OCI-LY3 (cell line): Measurements from ENCODE around the gene ME3.
"Not testable (repeated sequence)": the region's sequence is repeated elsewhere in the genome, so short reads cannot be mapped to it uniquely, and the experiment has no call there.

Source experiments
- H2AFZ ChIP-seq: fragments of 200-600, 300-600 bp; shearing (Covaris generic); 2 replicates; pipeline ENCODE4 v1.6.0; 2014; ENCODE audit warnings: antibody characterized with exemption, low read depth, low read length
- H3K27ac ChIP-seq: fragments of 200-600, 300-600 bp; sonication (generic); 2 replicates; pipeline ENCODE4 v1.5.1; 2014; ENCODE audit warnings: mild to moderate bottlenecking, low read length, moderate library complexity, mixed read lengths
- H3K27me3 ChIP-seq: fragments of 200-600, 300-600 bp; sonication (generic); 2 replicates; pipeline ENCODE4 v1.6.1; 2014; ENCODE audit warnings: low read depth, low read length, mixed read lengths
- H3K36me3 ChIP-seq: fragments of 200-600, 300-600 bp; sonication (generic); replicated peaks from 2 replicates; pipeline ENCODE3; 2014; ENCODE audit warnings: low read depth, low read length, mixed read lengths
- H3K4me1 ChIP-seq: fragments of 300-600, 200-600 bp; sonication (generic); 2 replicates; pipeline ENCODE4 v1.6.1; 2014; ENCODE audit warnings: low read length, mixed read lengths
- H3K4me2 ChIP-seq: fragments of 200-600, 300-600 bp; sonication (generic); 2 replicates; pipeline ENCODE4 v1.6.1; 2014; ENCODE audit warnings: low read length, mixed read lengths
- H3K4me3 ChIP-seq: fragments of 300-600, 200-600 bp; sonication (generic); 2 replicates; pipeline ENCODE4 v1.5.1; 2014; ENCODE audit warnings: antibody characterized with exemption, mild to moderate bottlenecking, low read length, moderate library complexity
- H3K79me2 ChIP-seq: fragments of 300-600, 200-600 bp; shearing (Covaris generic); 2 replicates; pipeline ENCODE4 v1.6.1; 2014; ENCODE audit warnings: mild to moderate bottlenecking, low read length, mixed read lengths
- H3K9ac ChIP-seq: fragments of 300-600, 200-600 bp; shearing (Covaris generic); 2 replicates; pipeline ENCODE4 v1.6.0; 2014; ENCODE audit warnings: mild to moderate bottlenecking, low read length, moderate library complexity
- H3K9me3 ChIP-seq: fragments of 200-600, 300-600 bp; shearing (Covaris generic); 2 replicates; pipeline ENCODE4 v1.6.1; 2014; ENCODE audit warnings: low read length, mixed read lengths; ENCODE audit not compliant: insufficient read depth
- H4K20me1 ChIP-seq: fragments of 200-600, 300-600 bp; sonication (generic); 2 replicates; pipeline ENCODE4 v1.6.1; 2016; ENCODE audit warnings: low read length, mixed read lengths; ENCODE audit not compliant: insufficient read depth
- EZH2phosphoT487 ChIP-seq: fragments of 200-600 bp; shearing (Covaris generic); IDR thresholded peaks from 2 replicates; pipeline ENCODE4 v1.6.1; 2018; ENCODE audit warnings: antibody characterized with exemption, mixed run types, low read depth
- TF ChIP-seq, protein P1 (sequence below): fragments of 200-600, 300-600 bp; sonication (generic); IDR thresholded peaks from 2 replicates; pipeline ENCODE4 v1.5.1; 2014; ENCODE audit warnings: antibody characterized with exemption, low read length, low read depth

ME3 gene

GRCh38 chr11:86623736-86624135 is 48.7 kb downstream of the ME3 start:
- H3K4me3 ChIP-seq = no peak overlapping the region
- H3K9ac ChIP-seq = no peak overlapping the region
- H3K27ac ChIP-seq = no peak overlapping the region
- H3K36me3 ChIP-seq = peaks cover 5% of the 10 kb centered on the region
- H3K27me3 ChIP-seq = peaks cover 11% of the 10 kb centered on the region; the same call in 1 of the 2 replicates
- H3K79me2 ChIP-seq = no peaks in the 10 kb centered on the region
- peaks cover 13% of the 10 kb centered on the region; the same call in 1 of the 2 replicates for H3K9me3 ChIP-seq
- no peaks in the 10 kb centered on the region for H4K20me1 ChIP-seq
- H3K4me2 ChIP-seq = no peak overlapping the region
- TF ChIP-seq, protein P1, sequence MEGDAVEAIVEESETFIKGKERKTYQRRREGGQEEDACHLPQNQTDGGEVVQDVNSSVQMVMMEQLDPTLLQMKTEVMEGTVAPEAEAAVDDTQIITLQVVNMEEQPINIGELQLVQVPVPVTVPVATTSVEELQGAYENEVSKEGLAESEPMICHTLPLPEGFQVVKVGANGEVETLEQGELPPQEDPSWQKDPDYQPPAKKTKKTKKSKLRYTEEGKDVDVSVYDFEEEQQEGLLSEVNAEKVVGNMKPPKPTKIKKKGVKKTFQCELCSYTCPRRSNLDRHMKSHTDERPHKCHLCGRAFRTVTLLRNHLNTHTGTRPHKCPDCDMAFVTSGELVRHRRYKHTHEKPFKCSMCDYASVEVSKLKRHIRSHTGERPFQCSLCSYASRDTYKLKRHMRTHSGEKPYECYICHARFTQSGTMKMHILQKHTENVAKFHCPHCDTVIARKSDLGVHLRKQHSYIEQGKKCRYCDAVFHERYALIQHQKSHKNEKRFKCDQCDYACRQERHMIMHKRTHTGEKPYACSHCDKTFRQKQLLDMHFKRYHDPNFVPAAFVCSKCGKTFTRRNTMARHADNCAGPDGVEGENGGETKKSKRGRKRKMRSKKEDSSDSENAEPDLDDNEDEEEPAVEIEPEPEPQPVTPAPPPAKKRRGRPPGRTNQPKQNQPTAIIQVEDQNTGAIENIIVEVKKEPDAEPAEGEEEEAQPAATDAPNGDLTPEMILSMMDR = no peak
- no peak for TF ChIP-seq EZH2phosphoT487
- peaks cover 14% of the 10 kb centered on the region for H3K4me1 ChIP-seq
- no peak overlapping the region for H2AFZ ChIP-seq

DNA sequence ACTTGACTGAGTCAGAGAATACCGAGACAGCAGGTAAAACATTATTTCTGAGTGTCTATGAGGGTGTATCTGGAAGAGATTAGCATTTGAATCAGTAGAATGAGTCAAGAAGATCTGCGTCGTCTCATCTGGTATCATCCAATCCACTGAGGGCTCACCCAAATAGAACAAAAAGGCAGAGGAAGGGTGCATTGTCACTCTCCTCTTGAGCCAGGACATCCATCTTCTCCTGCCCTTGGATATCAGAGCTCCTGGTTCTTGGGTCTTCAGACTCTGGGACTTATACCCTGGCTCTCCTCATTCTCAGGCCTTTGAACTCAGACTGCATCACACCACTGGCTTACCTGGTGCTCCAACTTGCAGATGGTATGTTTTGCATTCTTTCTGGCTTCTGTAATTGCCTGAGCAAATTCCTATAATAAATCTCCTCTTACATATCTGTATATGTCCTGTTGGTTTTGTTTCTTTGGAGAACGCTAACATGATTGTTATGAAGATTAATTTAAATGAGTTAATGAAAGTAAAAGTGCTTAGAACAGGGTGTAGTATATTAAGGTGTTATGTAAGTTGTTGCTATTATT is 49.3 kb downstream of the ME3 start:
- peaks cover 14% of the 10 kb centered on the region for H3K4me1 ChIP-seq
- no peak overlapping the region for H3K9ac ChIP-seq
- no peak overlapping the region for H2AFZ ChIP-seq
- no peak overlapping the region for H3K27ac ChIP-seq
- no peak overlapping the region for H3K4me3 ChIP-seq
- H4K20me1 ChIP-seq = no peaks in the 10 kb centered on the region
- H3K36me3 ChIP-seq = peaks cover 5% of the 10 kb centered on the region
- H3K4me2 ChIP-seq = no peak overlapping the region
- TF ChIP-seq, protein P1 = no peak
- TF ChIP-seq EZH2phosphoT487 = no peak
- H3K27me3 ChIP-seq = peaks cover 11% of the 10 kb centered on the region; the same call in 1 of the 2 replicates
- H3K79me2 ChIP-seq = no peaks in the 10 kb centered on the region
- H3K9me3 ChIP-seq = peaks cover 13% of the 10 kb centered on the region; the same call in 1 of the 2 replicates

- no peaks in the 10 kb centered on the region for H4K20me1 ChIP-seq
- no peak overlapping the region for H3K27ac ChIP-seq
- no peak overlapping the region for H3K9ac ChIP-seq
- no peak overlapping the region for H2AFZ ChIP-seq
- H3K36me3 ChIP-seq = peaks cover 5% of the 10 kb centered on the region
- TF ChIP-seq EZH2phosphoT487 = no peak
- TF ChIP-seq, protein P1 = no peak
- no peaks in the 10 kb centered on the region for H3K79me2 ChIP-seq
- no peak overlapping the region for H3K4me3 ChIP-seq
- H3K4me1 ChIP-seq = peaks cover 14% of the 10 kb centered on the region
- H3K4me2 ChIP-seq = no peak overlapping the region
- peaks cover 11% of the 10 kb centered on the region; the same call in 1 of the 2 replicates for H3K27me3 ChIP-seq
- H3K9me3 ChIP-seq = peaks cover 17% of the 10 kb centered on the region; the same call in 1 of the 2 replicates
Measured at GRCh38 chr11:86621854-86622253, 50.6 kb downstream of the ME3 start.

DNA sequence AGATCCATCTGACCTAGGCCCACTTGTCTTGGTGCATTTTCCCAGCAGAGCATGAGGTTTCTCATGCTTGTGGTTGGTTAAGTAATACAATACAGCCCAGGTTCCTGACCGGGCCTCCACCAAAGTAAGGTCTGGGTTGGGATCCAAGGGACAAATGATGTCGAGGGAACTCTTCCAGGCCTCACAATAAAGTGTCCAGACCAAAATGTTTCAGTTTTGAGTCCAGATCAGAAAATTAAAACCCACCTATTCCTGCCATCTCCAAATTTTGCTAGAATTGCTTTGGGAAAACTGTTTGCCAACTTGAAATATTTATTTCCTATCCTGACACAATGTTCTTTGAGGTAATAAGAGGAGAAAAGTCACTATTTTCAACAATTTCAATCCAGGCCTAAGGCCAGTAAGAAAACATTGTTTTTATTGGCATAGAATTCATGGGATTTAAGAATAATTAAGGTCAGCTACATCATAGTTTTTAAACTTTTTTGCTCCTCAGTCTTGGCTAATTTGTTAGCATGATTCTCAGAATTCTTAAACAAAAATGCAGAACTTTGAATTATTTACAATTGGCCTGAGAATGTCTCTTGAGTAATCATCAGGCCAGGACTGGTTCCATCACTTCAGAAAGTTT is 51.4 kb downstream of the ME3 start:
- Histone ChIP-seq H3K4me1 (peaks cover 12% of the 10 kb centered on the region), H3K36me3 (peaks cover 5% of the 10 kb centered on the region), H4K20me1 (no peaks in the 10 kb centered on the region), H3K27me3 (peaks cover 11% of the 10 kb centered on the region; the same call in 1 of the 2 replicates), H3K27ac (no peak overlapping the region), H3K79me2 (no peaks in the 10 kb centered on the region), H3K9ac (no peak overlapping the region), H3K4me2 (no peak overlapping the region), H3K9me3 (peaks cover 17% of the 10 kb centered on the region; the same call in 1 of the 2 replicates), H2AFZ (no peak overlapping the region), H3K4me3 (no peak overlapping the region)
- no peak for TF ChIP-seq EZH2phosphoT487
- TF ChIP-seq, protein P1 = no peak

GRCh38 chr11:86619428-86619827 is 53.0 kb downstream of the ME3 start:
- H3K9me3 ChIP-seq = peaks cover 22% of the 10 kb centered on the region; the same call in 1 of the 2 replicates
- H3K4me2 ChIP-seq = not testable (repeated sequence)

More at GRCh38 chr11:86619428-86619827, 53.0 kb downstream of the ME3 start:
- not testable (repeated sequence) for H3K27me3 ChIP-seq, H3K9ac ChIP-seq, H3K27ac ChIP-seq, H3K36me3 ChIP-seq, H2AFZ ChIP-seq, H4K20me1 ChIP-seq, H3K4me3 ChIP-seq, H3K4me1 ChIP-seq, H3K79me2 ChIP-seq
